Measurements from ENCODE around the gene CACNA2D4.
A peak's percentile ranks its signal among the peaks of the same experiment; 100 is the strongest.

CACNA2D4 gene

DNA sequence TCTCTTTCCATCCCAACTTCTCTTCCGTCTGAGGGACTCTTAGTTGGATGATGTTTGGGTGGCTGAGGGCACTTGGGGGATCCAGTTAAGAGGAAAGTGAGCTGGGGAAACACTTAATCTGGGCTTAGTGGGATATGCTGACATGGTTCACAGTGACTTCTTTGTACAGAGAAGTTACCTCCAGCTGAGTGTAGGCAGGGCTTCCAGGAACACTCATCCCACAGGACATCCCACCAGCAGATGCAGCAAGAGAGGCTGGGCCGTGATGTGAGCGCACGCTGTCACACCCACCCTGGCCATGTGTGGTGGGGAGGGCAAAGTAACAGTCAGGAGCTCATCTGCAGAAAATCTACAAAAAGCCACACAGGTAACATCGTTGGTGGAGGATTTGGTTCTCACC, 832 bp upstream of the CACNA2D4 start:
- no peak for DNase-seq (ENCODE audit: low spot score)

DNA sequence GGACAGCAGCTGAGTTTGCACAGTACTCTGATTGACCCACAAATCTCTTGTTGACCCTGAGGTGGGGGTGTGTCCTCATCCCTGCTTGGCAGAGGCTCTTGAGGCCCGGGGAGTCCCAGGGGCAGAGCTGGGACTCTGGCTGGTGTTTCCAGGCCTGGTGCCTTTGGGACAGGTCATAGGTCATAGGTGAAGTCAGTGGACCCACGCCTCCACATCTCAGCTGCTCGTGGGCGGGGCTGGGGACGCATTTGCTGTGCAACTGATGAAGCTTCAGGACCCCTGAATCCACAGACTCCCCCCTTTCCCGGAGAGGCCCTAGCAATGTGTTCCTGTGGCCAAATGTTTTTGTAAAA, 408 bp upstream of the CACNA2D4 start:
- no peak for DNase-seq (ENCODE audit: low spot score)

DNA sequence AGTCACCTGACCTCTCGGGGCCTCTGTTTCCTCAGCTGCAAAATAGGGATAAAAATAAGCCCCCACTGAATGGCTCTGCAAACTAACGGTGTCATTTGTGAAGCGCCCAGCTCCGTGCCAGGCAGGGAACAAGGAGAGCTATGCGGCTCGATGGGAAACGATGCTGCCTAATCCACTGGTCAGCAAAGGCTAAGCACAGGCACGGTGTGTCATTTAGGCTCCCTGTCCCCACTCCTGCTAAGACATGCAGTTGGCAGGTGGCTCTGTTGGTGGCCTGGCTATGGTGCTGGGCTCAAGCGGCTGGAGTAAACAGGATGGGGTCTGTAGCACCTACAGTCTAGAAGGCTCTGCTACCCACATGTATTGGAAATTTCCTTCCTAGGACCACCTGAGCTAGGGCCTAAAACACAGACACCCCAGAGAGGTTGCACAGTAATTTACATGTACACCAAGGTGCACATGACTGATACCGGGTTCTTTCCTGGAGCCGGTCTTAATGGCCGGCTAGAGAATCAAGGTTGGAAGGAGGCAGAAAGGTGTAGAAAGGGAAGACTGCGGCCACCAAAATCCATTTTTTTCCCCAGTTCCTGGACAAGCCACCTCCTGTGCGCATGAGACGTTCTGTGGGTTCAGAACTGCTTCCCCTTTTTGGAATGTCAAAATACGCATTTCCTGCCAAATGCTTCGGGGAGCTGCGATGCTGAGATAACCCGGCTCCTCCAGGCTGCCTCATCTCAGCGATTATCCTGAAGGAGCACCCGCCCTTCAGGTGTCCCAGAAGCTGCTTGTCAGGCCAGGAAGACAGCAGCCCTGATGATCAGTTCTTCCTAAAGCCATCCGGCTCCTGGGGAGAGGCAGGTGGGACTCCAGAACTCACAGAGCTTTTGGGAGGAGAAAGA, 1.0 kb downstream of the CACNA2D4 start:
- peak; percentile 60 for DNase-seq (ENCODE audit: low spot score)

DNA sequence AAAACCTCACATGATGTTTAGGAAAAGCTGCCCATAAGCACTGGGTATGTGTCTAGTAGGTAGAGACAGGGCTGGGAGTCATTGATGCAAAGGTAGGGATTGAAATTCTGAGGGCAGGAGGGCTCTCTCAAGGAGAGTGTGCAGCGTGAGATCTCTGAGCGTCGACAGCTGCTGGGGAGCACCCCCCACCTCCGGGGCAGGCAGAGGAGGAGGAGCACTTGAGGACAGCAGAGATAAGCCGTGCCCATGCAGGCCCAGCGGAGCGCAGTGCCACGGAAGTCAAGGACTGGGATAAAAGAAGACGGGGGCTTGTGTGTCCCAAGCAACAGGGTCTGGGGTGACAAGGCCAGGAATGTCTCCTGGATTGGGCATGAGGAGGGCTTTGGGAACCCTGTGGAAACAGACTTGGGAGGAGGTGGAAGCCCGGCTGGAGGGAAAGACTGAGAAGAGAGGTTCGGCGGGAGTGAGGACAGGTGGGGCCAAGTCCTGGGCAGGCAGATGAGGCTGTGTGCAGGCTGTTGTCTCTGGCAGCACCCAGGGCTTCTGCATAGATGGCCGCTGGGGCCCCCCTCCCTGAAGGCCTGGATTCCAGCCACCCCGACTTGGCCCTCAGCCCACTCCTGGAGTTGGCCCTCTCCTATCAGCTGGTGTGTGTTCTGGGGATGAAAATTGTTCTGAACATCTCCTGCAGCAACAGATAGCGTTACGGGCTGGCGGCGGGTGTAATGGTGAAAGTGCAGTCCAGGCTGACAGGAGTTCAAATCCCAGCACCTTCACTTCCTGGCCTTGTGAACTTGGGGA, 1.9 kb downstream of the CACNA2D4 start:
- DNase-seq (ENCODE audit: low spot score): no peak

DNA sequence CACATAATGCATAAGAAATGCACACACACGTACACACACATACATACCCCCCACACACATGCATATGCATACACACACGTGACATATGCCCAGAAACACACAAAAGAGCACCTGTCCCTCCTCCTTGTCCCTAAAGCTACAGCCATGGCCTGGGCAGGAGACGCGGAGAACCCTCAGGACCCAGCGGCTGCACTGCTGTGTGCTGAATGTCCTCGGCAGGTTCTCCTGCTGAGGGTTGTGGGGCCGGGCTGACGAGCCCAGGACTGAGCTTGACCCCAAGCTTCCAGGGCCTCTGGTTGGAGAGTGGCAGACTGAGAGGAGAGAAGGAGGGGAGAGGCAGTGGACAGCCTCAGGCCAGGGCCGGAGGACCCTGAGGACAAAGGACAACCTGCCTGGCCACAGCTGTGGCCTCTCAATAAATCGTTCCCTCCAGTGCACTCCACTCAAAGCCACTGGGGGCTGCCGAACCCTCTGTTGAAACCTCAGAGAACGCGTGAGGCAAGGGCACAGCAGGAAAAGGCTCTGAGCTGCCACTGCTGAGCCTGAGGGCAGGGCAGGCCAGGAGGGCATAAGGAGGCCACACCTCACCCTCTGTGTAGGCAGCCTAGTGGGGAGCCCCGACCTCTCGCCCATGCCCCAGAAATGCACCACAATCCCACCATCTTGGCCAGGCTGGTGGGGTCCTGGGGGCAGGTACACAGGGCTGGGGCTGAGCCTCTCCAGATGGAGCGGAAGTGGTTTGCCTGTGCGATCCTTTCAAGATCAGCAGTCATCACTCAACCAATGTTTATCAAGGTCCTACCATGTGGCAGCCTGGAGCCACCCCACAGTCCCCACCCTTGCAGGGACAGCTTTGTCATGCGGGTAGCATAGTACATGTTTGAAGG, 3.1 kb downstream of the CACNA2D4 start:
- DNase-seq (ENCODE audit: low spot score): no peak

DNA sequence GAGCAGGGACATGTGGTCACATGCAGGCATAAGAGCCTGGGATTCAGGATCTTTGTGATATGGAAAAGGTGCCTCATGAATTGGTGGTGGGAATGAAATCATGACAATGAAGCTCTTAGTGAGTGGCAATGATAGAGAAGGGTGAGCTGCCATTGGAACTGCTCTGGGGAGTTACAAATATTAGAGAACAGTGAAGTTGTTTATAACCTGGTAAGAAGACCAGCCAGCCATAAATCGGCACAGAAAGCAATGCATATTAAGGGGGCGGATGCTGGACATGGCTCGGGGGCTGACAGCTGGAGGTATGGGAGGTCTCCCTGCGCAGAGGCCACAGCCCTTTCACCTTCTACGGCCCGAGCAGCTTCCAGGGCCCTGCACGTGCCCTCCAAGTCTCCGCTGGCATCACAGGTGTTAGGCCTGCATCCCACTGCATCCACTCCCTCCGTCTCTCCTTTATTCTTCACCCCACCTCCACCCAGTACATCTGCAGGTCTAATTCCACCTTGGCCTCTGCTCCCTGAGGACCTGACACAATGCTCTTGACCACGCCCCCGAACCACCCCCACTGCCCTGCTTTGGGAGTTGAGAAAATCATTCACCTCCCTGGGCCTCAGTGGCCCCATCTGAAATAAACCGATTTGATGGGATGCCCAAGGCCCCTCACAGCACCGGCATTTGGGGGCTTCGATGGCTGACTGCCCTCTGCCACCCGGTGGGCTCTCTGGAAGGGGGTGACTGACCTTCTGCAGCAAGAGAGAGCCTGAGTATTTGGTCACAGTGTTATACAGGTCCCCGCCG, 4.1 kb downstream of the CACNA2D4 start:
- no peak for DNase-seq (ENCODE audit: low spot score)

DNA sequence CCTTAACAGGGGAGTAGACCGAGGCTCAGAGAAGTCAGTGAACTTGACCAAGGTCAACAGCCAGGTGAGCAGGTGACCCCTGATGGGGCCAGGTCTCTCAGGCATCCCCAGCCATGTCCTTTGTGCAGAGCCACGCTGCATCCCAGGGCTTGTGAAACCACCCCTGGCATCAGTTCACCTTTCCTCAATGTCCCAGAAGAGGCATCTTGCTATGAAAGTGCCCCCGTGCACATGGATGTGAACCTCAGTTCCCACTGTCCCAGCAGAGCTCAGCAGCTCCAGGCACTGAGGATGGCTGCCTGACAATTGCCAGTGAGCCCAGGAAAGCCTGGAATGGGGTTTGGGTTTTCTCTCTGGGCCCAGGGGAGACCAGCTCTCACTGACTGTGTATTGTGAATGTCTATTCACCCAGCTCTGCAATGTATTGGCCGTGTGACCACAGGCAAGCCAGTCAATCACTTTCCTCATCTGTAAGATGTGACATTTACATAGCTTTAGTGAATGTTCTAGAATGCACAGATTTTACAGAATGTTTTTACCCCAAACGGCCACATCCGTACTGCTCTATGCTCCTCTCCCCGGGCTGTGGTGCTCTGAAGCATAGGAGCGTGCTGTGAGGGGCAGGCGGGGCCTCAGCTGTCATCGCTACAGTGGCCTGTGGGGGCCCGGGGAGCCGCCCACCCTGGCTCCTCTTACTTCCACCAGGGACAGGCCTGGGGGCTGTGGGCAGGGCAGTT, 4.9 kb downstream of the CACNA2D4 start:
- no peak for DNase-seq (ENCODE audit: low spot score)

DNA sequence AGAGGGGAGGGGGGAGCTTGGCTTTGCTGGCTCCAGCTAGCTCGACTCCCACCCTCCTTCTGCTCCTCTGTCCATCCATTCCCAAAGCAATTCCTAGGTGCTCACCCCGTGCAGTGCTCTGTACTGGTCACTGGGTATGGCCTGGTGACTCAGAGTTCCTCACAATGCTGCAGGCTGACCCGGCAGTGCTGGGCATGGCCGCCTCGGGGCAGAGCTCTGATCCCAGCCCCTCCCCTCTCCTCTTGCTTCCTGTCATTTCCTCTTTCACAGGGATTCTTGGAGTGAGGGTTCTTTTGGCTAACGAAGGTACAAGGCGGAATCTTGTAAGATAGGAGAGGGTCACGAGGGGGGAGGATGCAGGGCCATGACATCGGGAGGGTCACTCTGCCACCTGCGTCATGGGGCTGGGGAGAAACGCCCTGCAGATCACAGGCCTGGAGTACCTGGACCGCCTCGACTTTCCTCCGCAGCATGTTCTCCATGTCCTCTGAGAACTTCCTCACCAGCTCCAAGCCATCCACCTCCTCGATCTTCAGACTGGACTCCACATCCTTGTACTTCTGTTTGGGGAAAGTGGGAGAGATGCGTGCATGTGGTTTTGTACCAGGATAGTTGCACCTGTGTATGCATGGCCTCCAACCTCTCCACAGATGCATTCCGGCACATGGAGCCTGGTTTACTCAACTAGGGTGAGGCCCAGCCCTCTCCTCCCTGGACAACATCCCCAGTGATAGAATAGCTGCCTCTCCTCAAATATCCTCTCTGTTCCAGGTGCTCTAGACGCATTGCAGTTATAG, 5.7 kb downstream of the CACNA2D4 start:
- no peak for DNase-seq (ENCODE audit: low spot score)

DNA sequence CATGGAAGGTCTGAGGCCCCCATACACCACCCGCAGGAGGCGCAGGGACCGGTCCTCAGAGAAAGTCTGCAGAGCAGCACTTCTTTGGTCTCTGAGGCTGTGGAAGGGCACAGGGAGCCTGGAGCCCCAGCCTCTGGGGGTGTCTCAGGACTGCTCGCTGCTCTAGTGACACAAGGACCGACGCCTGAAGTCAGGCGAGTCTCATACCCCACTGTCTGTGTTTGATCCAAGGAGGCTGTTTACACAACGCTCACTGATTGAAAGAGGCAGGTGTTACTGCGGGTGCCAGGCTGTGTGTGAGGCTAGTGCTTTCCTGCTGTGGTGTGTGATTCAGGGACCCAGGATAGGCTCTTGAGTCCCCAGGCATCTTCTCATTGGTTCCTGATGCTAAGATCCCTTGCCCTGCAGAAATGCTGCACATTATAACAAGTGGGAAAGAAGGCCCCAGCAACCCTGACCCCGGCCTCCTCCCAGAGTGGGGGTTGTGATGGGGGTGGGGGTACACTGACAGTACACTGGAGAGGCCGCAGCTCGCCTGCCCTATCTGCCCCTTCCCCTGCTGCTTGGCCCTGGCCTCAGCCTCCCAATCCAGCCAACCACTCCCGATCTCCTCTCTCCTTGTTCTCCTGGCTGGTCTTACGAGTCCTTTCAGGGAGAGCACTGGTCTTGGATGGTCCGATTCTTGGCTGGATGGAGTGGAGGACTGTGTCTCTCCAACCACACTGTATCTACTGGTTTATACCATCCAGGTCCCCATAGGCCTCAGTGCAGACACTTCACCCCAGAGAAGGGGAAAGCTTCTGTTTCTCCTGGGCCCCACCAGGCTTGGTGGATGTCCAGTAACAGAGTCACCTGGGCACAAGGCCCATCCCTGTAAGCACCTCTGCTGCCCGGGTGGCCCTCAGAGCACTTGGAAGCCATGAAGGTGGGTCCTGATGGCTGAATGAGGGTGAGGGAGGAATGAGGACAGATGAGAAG, 6.6 kb downstream of the CACNA2D4 start:
- no peak for DNase-seq (ENCODE audit: low spot score)

DNA sequence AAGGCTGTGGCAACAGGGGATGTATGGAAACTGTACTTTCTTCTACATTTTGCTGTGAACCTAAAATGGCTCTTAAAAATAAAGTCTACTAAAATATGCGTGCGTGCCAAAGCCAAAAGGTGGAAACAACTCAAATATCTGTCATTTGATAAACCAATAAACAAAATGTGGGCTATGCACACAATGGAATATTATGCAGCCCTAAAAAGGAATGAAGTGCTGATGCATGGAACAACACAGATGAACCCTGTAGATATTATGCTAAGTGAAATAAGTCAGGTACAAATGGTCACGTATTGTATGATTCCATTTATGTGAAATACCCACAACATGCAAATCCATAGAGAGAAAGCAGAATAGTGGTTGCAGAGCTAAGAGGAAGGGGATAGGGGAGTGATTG, 8.0 kb downstream of the CACNA2D4 start:
- no peak for DNase-seq (ENCODE audit: low spot score)

DNA sequence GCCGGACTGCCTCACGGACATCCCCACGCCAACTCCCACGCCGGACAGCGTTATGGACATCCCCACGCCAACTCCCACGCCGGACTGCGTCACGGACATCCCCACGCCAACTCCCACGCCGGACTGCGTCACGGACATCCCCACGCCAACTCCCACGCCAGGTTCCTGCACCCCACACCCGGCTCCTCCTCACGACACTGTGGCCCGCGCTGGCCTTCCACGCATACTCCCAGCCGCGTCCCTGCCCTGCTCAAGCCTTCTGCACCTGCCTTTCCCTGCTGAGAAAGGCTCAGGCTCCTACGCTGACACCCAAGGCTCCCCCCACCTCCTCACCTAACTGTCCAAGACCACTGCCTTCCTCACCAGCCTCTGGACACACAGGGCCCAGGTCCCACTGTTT, 9.7 kb downstream of the CACNA2D4 start:
- DNase-seq (ENCODE audit: low spot score): no peak

DNA sequence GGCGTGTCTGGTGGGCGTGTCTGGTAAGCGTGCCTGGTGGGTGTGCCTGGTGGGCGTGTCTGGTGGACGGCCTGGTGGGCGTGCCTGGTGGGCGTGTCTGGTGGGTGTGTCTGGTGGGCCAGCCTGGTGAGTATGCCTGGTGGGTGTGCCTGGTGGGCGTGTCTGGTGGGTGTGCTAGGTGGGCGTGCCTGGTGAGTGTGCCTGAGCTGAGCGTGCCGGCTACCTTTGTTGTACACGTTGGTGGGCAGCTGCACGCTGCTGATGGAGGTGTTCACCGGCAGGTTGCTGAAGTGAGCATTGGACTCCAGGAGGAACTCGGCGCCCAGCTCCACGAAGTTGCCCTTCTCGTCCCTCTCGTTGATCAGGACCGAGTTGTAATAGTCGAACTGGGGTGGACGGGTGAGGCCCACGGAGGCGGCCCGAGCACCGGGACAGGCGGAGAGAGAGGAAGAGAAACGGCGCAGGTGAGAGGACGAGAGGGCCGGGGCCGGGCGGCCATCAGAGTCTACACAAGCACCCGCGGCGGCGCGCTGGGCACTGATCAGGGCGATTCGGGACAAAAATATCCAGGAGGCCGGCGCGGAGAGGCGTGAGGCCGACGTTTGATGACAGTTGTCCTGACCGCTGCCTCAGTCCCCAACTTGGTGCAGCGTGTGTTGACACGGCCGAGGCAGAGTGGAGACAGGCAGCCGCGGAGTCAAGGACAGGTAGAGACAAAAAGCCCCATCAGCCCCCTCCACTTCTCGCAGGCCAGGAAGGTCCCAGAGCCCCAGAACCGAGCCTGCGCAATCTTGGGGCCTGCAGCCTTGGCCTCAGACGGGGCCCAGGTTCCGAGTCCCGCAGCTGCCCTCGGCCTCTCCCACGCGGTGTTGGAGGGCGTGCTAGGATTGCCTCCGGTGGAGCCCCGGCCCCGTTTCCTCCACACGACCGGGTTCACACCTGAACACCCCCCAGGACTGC, 10.5 kb downstream of the CACNA2D4 start:
- no peak for DNase-seq (ENCODE audit: low spot score)

DNA sequence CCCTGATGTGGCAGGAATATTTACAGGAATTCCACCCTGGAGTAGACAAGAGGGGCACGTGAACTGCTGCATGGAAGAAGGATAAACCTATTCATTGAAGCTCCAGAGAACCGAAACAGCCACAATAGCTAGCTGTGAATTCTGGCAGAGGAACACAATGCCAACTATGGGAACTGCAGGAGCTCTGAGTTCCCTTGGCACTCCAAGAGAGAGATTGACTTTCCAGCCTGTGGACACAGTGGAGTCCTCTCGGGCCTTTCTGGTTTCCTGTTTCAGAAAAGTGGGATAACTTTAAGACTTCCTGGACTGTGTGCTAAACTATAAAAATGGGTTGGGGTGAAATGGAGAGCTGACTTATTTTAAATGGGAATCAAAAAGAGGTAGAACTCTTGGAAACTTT, 11.9 kb downstream of the CACNA2D4 start:
- no peak for DNase-seq (ENCODE audit: low spot score)

DNA sequence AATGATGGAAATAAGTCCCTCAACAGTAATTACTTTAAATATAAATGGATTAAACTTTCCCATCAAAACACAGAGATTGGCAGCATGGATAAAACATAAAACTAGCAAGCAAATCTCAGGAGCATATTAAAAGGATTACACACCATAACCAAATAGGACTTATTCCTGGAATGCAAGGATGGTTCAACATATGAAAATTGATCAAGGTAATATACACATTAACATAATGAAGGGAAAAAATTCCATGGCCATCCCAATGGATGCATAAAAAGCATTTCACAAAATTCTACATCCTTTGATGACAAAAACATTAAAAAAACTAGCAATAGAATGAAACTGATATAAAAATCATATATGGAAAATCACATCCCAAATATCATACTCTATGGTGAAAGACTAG, 13.6 kb downstream of the CACNA2D4 start:
- no peak for DNase-seq (ENCODE audit: low spot score)

DNA sequence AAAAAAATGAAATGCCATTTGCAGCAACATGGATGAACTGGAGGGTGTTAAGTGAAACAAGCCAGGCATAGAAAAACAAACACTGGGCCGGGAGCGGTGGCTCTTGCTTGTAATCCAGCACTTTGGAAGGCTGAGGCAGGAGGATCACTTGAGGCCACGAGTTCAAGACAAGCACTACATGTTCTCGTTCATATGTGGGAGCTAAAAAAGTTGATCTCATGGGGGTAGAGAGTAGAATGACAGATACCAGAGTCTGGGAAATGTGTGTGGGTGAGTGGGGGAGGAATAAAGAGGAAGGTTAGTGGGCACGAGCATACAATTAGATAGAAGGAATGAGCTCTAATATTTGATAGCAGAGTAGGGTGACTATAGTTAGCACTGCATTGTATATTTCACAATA, 21.5 kb downstream of the CACNA2D4 start:
- no peak for DNase-seq (ENCODE audit: low spot score)

DNA sequence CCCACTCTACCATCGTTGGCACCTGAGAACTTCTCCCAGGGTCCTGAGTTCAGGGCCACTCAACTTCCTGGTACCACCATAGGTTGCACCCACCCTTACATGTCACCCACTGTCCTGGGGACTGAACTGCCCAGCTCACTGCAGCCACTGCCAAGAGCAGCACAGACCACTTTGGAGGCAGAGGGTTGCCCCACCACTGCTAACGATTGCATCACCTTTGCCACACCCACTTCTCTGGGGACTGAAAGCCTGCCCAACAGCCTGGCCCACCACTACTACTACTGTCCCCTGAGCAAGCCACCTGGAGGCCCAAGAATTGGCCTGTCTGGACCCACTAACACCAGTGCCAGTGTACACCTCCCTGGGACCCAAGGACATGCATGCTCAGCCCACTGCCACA, 27.6 kb downstream of the CACNA2D4 start:
- DNase-seq (ENCODE audit: low spot score): no peak

DNA sequence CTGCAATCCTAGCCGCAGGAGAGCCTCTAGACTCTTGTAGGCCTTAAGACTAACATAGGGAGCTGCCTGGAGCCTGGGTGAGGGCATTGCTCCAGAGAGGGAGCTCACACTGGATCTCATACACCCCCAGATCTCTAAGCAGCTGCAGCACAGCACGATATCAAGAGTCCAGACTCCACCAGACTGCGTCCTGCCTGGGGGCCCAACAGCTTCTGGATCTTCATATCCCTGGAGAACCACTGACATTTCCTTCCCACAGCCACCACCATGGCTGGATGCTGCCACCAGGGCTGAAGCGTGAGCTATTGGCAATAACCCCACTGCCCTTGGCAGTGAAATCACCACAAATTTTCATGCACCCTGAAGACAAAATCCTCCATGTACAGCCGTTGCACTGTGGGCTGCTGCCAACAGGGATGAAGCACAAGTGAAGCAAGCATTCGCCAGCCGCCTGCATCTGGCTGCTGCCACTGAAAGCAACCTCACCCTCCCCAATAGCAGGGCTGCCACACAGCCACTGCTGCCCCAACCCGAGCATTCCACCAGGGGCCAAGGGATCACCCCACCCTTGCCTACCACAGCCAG, 28.2 kb downstream of the CACNA2D4 start:
- DNase-seq (ENCODE audit: low spot score): no peak

Data from pons (tissue), 1 donor.